ENCODE results near the gene SMYD3. TPM values are rescaled to one million over a fixed set of nuclear protein-coding genes. Genes with fewer than 3 reads are reported as not detected.

Gene SMYD3
- total RNA-seq, 1 donor from 2014 or later: 23.9 TPM

GRCh38 chr1:245871915-245872314, 635.2 kb downstream of the SMYD3 start:
- no peaks in the 10 kb centered on the region for H3K36me3 Mint-ChIP-seq (ENCODE audit: low read depth)
- H3K9me3 Mint-ChIP-seq: no peaks in the 10 kb centered on the region
- no peak overlapping the region for H3K4me3 Mint-ChIP-seq
- no peaks in the 10 kb centered on the region for H3K27me3 Mint-ChIP-seq
- no peak overlapping the region for H3K27ac Mint-ChIP-seq
- no peak for DNase-seq
- intact Hi-C loops (cut with micrococcal nuclease): no loop called here
- H3K4me1 Mint-ChIP-seq: no peaks in the 10 kb centered on the region

- Mint-ChIP-seq H3K36me3 (ENCODE audit: low read depth) (no peaks in the 10 kb centered on the region), H3K9me3 (no peaks in the 10 kb centered on the region), H3K27ac (no peak overlapping the region), H3K4me3 (no peak overlapping the region), H3K27me3 (no peaks in the 10 kb centered on the region), H3K4me1 (no peaks in the 10 kb centered on the region)
- DNase-seq: no peak
- intact Hi-C loops (cut with micrococcal nuclease): no loop called here
Observed at GRCh38 chr1:245871191-245871590, 635.9 kb downstream of the SMYD3 start.

GRCh38 chr1:245870698-245871097, 636.4 kb downstream of the SMYD3 start:
- H3K4me1 Mint-ChIP-seq: no peaks in the 10 kb centered on the region
- H3K4me3 Mint-ChIP-seq: no peak overlapping the region
- H3K27ac Mint-ChIP-seq: no peak overlapping the region
- no peaks in the 10 kb centered on the region for H3K27me3 Mint-ChIP-seq
- no peaks in the 10 kb centered on the region for H3K9me3 Mint-ChIP-seq
- intact Hi-C loops (cut with micrococcal nuclease): no loop called here
- DNase-seq: no peak
- no peaks in the 10 kb centered on the region for H3K36me3 Mint-ChIP-seq (ENCODE audit: low read depth)

- H3K27ac Mint-ChIP-seq: no peak overlapping the region
- H3K4me1 Mint-ChIP-seq: no peaks in the 10 kb centered on the region
- intact Hi-C loops (cut with micrococcal nuclease): no loop called here
- H3K4me3 Mint-ChIP-seq: no peak overlapping the region
- H3K9me3 Mint-ChIP-seq: no peaks in the 10 kb centered on the region
- H3K36me3 Mint-ChIP-seq (ENCODE audit: low read depth): no peaks in the 10 kb centered on the region
- H3K27me3 Mint-ChIP-seq: no peaks in the 10 kb centered on the region
- DNase-seq: no peak
Observed at GRCh38 chr1:245869847-245870246, 637.2 kb downstream of the SMYD3 start.

- no peaks in the 10 kb centered on the region for H3K4me1 Mint-ChIP-seq
- intact Hi-C loops (cut with micrococcal nuclease): no loop called here
- H3K36me3 Mint-ChIP-seq (ENCODE audit: low read depth): no peaks in the 10 kb centered on the region
- H3K4me3 Mint-ChIP-seq: no peak overlapping the region
- no peaks in the 10 kb centered on the region for H3K9me3 Mint-ChIP-seq
- H3K27ac Mint-ChIP-seq: no peak overlapping the region
- DNase-seq: no peak
- no peaks in the 10 kb centered on the region for H3K27me3 Mint-ChIP-seq
Observed at GRCh38 chr1:245867738-245868137, 639.3 kb downstream of the SMYD3 start.

GRCh38 chr1:245864872-245865271, 642.2 kb downstream of the SMYD3 start:
- Mint-ChIP-seq H3K4me3 (no peak overlapping the region), H3K36me3 (ENCODE audit: low read depth) (no peaks in the 10 kb centered on the region), H3K9me3 (no peaks in the 10 kb centered on the region), H3K27me3 (no peaks in the 10 kb centered on the region), H3K4me1 (no peaks in the 10 kb centered on the region), H3K27ac (no peak overlapping the region)
- no peak for DNase-seq
- intact Hi-C loops (cut with micrococcal nuclease): no loop called here

- H3K27ac Mint-ChIP-seq: no peak overlapping the region
- no peaks in the 10 kb centered on the region for H3K36me3 Mint-ChIP-seq (ENCODE audit: low read depth)
- H3K4me1 Mint-ChIP-seq: no peaks in the 10 kb centered on the region
- DNase-seq: no peak
- H3K9me3 Mint-ChIP-seq: no peaks in the 10 kb centered on the region
- H3K4me3 Mint-ChIP-seq: no peak overlapping the region
- no peaks in the 10 kb centered on the region for H3K27me3 Mint-ChIP-seq
- intact Hi-C loops (cut with micrococcal nuclease): no loop called here
Observed at GRCh38 chr1:245863566-245864184, 643.4 kb downstream of the SMYD3 start.

- no peak overlapping the region for H3K4me3 Mint-ChIP-seq
- no peak overlapping the region for H3K27ac Mint-ChIP-seq
- H3K9me3 Mint-ChIP-seq: no peaks in the 10 kb centered on the region
- H3K27me3 Mint-ChIP-seq: no peaks in the 10 kb centered on the region
- H3K4me1 Mint-ChIP-seq: no peaks in the 10 kb centered on the region
- no peak for DNase-seq
- intact Hi-C loops (cut with micrococcal nuclease): no loop called here
- H3K36me3 Mint-ChIP-seq (ENCODE audit: low read depth): no peaks in the 10 kb centered on the region
Observed at GRCh38 chr1:245862812-245863540, 644.1 kb downstream of the SMYD3 start.

GRCh38 chr1:245860657-245861544, 646.2 kb downstream of the SMYD3 start:
- no peak for DNase-seq
- intact Hi-C loops (cut with micrococcal nuclease): no loop called here
- Mint-ChIP-seq H3K27me3 (no peaks in the 10 kb centered on the region), H3K27ac (no peak overlapping the region), H3K4me1 (no peaks in the 10 kb centered on the region), H3K4me3 (no peak overlapping the region), H3K9me3 (no peaks in the 10 kb centered on the region), H3K36me3 (ENCODE audit: low read depth) (no peaks in the 10 kb centered on the region)

- Mint-ChIP-seq H3K4me3 (no peak overlapping the region), H3K27me3 (no peaks in the 10 kb centered on the region), H3K27ac (no peak overlapping the region), H3K4me1 (no peaks in the 10 kb centered on the region), H3K36me3 (ENCODE audit: low read depth) (no peaks in the 10 kb centered on the region), H3K9me3 (no peaks in the 10 kb centered on the region)
- intact Hi-C loops (cut with micrococcal nuclease): no loop called here
- DNase-seq: no peak
Observed at GRCh38 chr1:245859493-245860114, 647.5 kb downstream of the SMYD3 start.

GRCh38 chr1:245858722-245859492, 648.2 kb downstream of the SMYD3 start:
- Mint-ChIP-seq H3K9me3 (peaks cover 1% of the 10 kb centered on the region), H3K4me1 (no peaks in the 10 kb centered on the region), H3K4me3 (no peak overlapping the region), H3K27ac (no peak overlapping the region), H3K36me3 (ENCODE audit: low read depth) (peaks cover under 1% of the 10 kb centered on the region), H3K27me3 (no peaks in the 10 kb centered on the region)
- DNase-seq: no peak
- intact Hi-C loops (cut with micrococcal nuclease): no loop called here

- Mint-ChIP-seq H3K4me3 (no peak overlapping the region), H3K9me3 (peaks cover 4% of the 10 kb centered on the region), H3K27ac (no peak overlapping the region), H3K27me3 (no peaks in the 10 kb centered on the region), H3K4me1 (no peaks in the 10 kb centered on the region), H3K36me3 (ENCODE audit: low read depth) (peaks cover 2% of the 10 kb centered on the region)
- DNase-seq: no peak
- intact Hi-C loops (cut with micrococcal nuclease): no loop called here
Observed at GRCh38 chr1:245858022-245858721, 648.9 kb downstream of the SMYD3 start.

Measured in activated CD4-positive, alpha-beta T cell treated with anti-CD3 and anti-CD28 coated beads, Interleukin-2, amount 10 ng/mL, durations not matched to agents 24 days and 14 days (primary cell).